Esophagus muscularis mucosa (tissue), 4 donors: ENCODE measurements around the gene STRADA.

Experiments
- EP300 ChIP-seq: sonication (generic); formaldehyde crosslinking; IDR thresholded peaks from one replicate; pipeline ENCODE4 v1.6.1; 2017; ENCODE audit warnings: antibody characterized with exemption
- POLR2A ChIP-seq: fragments of 450-650 bp; IDR thresholded peaks from one replicate; pipeline ENCODE4 v1.6.1; 2017; ENCODE audit warnings: antibody characterized with exemption, moderate library complexity, mild to moderate bottlenecking, low read depth
- TF ChIP-seq, protein P1 (sequence below), 3 experiments: fragments of 200-600 bp in 2 of 3; fragments of 450-650 bp in 1 of 3; sonication (generic) in 2 of 3; IDR thresholded peaks; one replicate each; pipeline ENCODE4 v1.5.1; 2017 to 2019; ENCODE audit warnings: antibody characterized with exemption in 3 of 3, mild to moderate bottlenecking in 2 of 3, moderate library complexity in 1 of 3

- TF ChIP-seq POLR2A: no peak
- TF ChIP-seq, protein P1, sequence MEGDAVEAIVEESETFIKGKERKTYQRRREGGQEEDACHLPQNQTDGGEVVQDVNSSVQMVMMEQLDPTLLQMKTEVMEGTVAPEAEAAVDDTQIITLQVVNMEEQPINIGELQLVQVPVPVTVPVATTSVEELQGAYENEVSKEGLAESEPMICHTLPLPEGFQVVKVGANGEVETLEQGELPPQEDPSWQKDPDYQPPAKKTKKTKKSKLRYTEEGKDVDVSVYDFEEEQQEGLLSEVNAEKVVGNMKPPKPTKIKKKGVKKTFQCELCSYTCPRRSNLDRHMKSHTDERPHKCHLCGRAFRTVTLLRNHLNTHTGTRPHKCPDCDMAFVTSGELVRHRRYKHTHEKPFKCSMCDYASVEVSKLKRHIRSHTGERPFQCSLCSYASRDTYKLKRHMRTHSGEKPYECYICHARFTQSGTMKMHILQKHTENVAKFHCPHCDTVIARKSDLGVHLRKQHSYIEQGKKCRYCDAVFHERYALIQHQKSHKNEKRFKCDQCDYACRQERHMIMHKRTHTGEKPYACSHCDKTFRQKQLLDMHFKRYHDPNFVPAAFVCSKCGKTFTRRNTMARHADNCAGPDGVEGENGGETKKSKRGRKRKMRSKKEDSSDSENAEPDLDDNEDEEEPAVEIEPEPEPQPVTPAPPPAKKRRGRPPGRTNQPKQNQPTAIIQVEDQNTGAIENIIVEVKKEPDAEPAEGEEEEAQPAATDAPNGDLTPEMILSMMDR (IDR thresholded peaks at IDR 0.05): no peak
- TF ChIP-seq EP300: no peak
Measured at GRCh38 chr17:63698886-63699637, 42.5 kb downstream of the STRADA start.
